ENCODE results near the gene BARHL1. TPM values are rescaled to one million over a fixed set of nuclear protein-coding genes. Genes with fewer than 3 reads are reported as not detected.

The BARHL1 gene
- total and polyA plus RNA-seq, 2 of the 4 experiments (the other 2 are of a cell fraction), result not detected

- H3K56ac ChIP-seq (ENCODE audit: extremely low read depth, insufficient read depth, low read length), result no peak overlapping the region
- CTCF ChIA-PET, result no interaction called here
- no peaks in the 10 kb centered on the region for H3K4me1 ChIP-seq (ENCODE audit: control insufficient read depth, insufficient read depth, low read length)
- H3K9me1 ChIP-seq (ENCODE audit: insufficient read depth, low read length), result no peaks in the 10 kb centered on the region
- no peak overlapping the region for H4K8ac ChIP-seq (ENCODE audit: low read depth in 2 of 2, low read length in 2 of 2)
- in situ Hi-C loops (cut with MboI; ENCODE audit: low sequenced_read_pairs) (no loop called here), dilution Hi-C loops (cut with HindIII; ENCODE audit: low sequenced_read_pairs, unreplicated experiment) (no loop called here), intact Hi-C loops (cut with micrococcal nuclease) (no loop called here)
- H3K79me1 ChIP-seq (ENCODE audit: low read depth in 1 of 2, low read length in 2 of 2), result no peaks in the 10 kb centered on the region
- DNase-seq (no peak), ATAC-seq (ENCODE audit: low read depth) (no peak; the same call in 1 of the 2 replicates)
- no peak overlapping the region for H2AFZ ChIP-seq (replicated peaks; ENCODE audit: low read length, poor library complexity)
- no peak overlapping the region for H2BK20ac ChIP-seq (ENCODE audit: low read depth, low read length)
- peaks cover 46% of the 10 kb centered on the region for H3K27me3 ChIP-seq (ENCODE audit: control insufficient read depth, insufficient read depth, low read length)
- H3K4me2 ChIP-seq (ENCODE audit: low read depth, low read length), result no peak overlapping the region
- H3K36me3 ChIP-seq (ENCODE audit: control insufficient read depth, insufficient read depth, low read length), result no peaks in the 10 kb centered on the region
- TF ChIP-seq MXI1 (IDR thresholded peaks at IDR 0.05; ENCODE audit: borderline replicate concordance, low read depth, low read length) (no peak), NFE2L2 (IDR thresholded peaks at IDR 0.05; ENCODE audit: low read depth, low read length) (no peak), MAZ (IDR thresholded peaks at IDR 0.05; ENCODE audit: borderline replicate concordance, low read depth, low read length) (no peak), CEBPB (IDR thresholded peaks at IDR 0.05; ENCODE audit: low read depth, low read length) (no peak), RCOR1 (IDR thresholded peaks at IDR 0.05; ENCODE audit: insufficient replicate concordance, low read length) (no peak), MAFK (IDR thresholded peaks at IDR 0.05; ENCODE audit: low read depth, low read length) (no peak), RFX5 (IDR thresholded peaks at IDR 0.05; ENCODE audit: low read depth, low read length) (no peak), POLR2A (IDR thresholded peaks at IDR 0.05; ENCODE audit: low read depth, low read length) (no peak), BHLHE40 (IDR thresholded peaks at IDR 0.05; ENCODE audit: low read depth, low read length) (no peak), FOS (IDR thresholded peaks at IDR 0.05; ENCODE audit: low read depth, low read length) (no peak), RAD21 (IDR thresholded peaks at IDR 0.05; ENCODE audit: low read length) (no peak), CTCF (conservative IDR thresholded peaks at IDR 0.05; ENCODE audit: low read depth, low read length) (no peak), CHD1 (IDR thresholded peaks at IDR 0.05; ENCODE audit: low read depth, low read length) (no peak), SMC3 (IDR thresholded peaks at IDR 0.05; ENCODE audit: low read depth, low read length) (no peak), USF2 (IDR thresholded peaks at IDR 0.05; ENCODE audit: low read depth, low read length) (no peak), ELK1 (IDR thresholded peaks at IDR 0.05; ENCODE audit: borderline replicate concordance, low read depth, low read length) (no peak)
- H4K91ac ChIP-seq (ENCODE audit: insufficient read depth, low read depth, low read length), result no peak overlapping the region
- H3K18ac ChIP-seq (ENCODE audit: low read depth, low read length), result no peak overlapping the region
- no peak overlapping the region for H3K4me3 ChIP-seq (ENCODE audit: insufficient read depth, low read depth, low read length)
- no peak overlapping the region for H3K14ac ChIP-seq (replicated peaks; ENCODE audit: low read depth, low read length)
- POLR2A ChIA-PET (ENCODE audit: unreplicated experiment), result no interaction called here
- H2AK5ac ChIP-seq (ENCODE audit: low read depth, low read length), result no peak overlapping the region
- H3K23ac ChIP-seq (ENCODE audit: low read depth, low read length), result no peak overlapping the region
- no peak overlapping the region for H2BK5ac ChIP-seq (ENCODE audit: low read depth, low read length, poor library complexity, severe bottlenecking)
- no peak overlapping the region for H3K27ac ChIP-seq (ENCODE audit: insufficient read depth, low read length)
- no peak overlapping the region for H4K5ac ChIP-seq (ENCODE audit: low read depth, low read length)
- H2AK9ac ChIP-seq (replicated peaks; ENCODE audit: low read depth, low read length, poor library complexity), result no peak overlapping the region
- H3K4ac ChIP-seq (ENCODE audit: low read depth, low read length), result no peak overlapping the region
- no peak overlapping the region for H2BK120ac ChIP-seq (ENCODE audit: low read depth, low read length)
- no peak overlapping the region for H2BK15ac ChIP-seq (ENCODE audit: low read depth, low read length)
- BruUV-seq (replicated peaks), result no TSS peak
- H3K9me3 ChIP-seq (ENCODE audit: control insufficient read depth, insufficient read depth, low read length), result no peaks in the 10 kb centered on the region
- WGBS, 2 experiments (ENCODE audit: extremely low coverage in 2 of 2, insufficient read length in 1 of 2), result 0% methylated on average over 3 of the region's 8 CpGs; no CpG with 5 or more reads in 1 of the 2 experiments
- no peak overlapping the region for H3K9ac ChIP-seq (ENCODE audit: low read depth, low read length)
- no peaks in the 10 kb centered on the region for H4K20me1 ChIP-seq (ENCODE audit: insufficient read depth, low read length)
Measured at GRCh38 chr9:132572921-132573320, 9.5 kb upstream of the BARHL1 start.

Measured in IMR-90 (cell line).